Stimulated activated CD4-positive, alpha-beta T cell treated with anti-CD3 and anti-CD28 coated beads, TNF-alpha, amount 100 ng/mL, for 4 hours (primary cell): ENCODE data around the gene SLC44A2.

Experiments
- DNase-seq, 3 experiments: peaks; one replicate each; pipeline ENCODE4 v3.0.0-alpha.2; 2020; ENCODE audit warnings: low read depth in 3 of 3

The SLC44A2 gene

DNA sequence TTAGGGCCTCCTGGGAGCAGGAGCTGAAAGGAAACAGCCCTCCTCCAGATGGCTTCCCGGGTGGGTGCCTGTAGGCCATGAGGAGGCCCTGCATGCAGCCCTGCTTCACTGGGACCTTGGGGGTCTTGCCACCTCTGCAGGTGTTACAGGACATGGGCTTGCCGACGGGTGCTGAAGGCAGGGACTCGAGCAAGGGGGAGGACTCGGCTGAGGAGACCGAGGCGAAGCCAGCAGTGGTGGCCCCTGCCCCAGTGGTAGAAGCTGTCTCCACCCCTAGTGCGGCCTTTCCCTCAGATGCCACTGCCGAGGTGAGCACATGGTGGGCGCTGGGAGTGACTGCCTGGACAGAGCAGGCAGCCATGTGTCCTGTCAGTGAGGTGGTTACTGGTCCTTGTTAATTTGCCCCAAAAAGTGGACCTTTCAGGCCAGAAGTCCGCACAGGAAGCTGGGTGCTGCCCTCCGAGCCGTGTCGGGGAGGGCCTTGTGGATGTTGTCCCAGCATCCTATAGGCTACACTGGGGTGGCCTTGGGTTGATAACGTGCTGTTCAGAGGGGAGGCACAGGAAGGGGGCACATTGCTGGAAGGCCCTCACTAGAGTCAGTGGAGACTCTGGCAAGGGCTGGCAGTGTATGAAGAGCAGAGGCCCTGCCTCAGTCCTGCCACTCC is 57.2 kb downstream of the SLC44A2 start:
- no peak for DNase-seq

DNA sequence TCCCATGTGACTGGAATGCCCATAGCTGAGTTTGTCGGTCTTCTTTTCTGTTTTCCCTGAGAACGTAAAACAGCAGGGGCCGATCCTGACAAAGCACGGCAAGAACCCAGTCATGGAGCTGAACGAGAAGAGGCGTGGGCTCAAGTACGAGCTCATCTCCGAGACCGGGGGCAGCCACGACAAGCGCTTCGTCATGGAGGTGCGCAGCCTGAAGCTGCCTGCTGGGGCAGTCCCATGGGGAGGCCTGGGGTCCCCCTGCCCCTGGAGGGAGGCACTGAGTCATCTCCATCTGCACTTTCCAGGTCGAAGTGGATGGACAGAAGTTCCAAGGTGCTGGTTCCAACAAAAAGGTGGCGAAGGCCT is 57.7 kb downstream of the SLC44A2 start:
- no peak for DNase-seq

DNA sequence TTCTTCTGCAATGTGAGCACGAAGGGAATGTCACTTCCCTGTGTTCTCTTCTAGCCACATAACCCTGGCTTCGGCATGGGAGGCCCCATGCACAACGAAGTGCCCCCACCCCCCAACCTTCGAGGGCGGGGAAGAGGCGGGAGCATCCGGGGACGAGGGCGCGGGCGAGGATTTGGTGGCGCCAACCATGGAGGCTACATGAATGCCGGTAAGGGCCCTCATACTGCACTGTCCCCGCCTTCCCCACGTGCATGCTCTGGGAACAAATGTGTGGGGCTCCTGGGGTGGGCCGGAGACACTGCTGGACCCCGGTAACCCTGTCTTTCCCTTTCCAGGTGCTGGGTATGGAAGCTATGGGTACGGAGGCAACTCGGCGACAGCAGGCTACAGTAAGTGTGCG is 58.2 kb downstream of the SLC44A2 start:
- no peak for DNase-seq

DNA sequence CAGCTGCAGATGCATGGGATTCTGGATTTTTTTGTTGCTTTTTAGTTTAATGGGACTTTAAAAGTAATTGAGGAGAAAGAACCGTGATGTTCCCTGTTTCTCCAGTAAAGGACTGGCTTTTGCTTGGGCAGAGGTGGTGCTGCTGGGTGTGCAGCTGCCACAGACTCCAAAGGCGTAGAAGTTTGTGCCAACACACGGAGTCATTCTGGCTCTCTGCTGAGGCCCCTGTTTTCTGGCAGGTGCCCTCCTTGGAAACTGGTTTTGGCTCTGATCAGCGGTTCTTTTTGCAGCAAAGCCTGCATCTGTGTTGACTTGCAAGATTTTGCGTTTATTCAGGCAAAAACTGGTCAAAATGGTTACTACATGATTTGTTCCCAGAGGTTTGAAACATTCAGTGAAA is 59.9 kb downstream of the SLC44A2 start:
- no peak for DNase-seq

DNA sequence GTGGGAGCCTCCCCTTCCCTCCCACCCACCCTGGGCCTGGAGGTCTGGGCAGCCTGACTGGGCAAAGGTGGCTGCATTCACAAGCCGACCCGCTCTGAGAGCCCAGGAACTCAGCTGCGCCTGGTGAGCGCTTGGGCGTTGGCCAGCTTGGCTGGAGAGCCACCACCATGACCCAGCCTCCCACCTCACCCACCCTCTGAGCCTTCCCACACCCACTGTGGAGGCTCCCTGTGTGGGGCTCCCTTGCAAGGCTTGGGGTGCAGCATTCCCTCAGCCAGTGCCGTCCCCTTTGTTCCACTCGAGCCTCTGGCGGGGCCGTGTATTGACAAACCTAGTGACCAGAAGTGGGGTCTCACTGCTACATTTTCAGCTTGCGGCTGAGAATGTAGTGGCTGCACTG is 60.8 kb downstream of the SLC44A2 start:
- no peak for DNase-seq

DNA sequence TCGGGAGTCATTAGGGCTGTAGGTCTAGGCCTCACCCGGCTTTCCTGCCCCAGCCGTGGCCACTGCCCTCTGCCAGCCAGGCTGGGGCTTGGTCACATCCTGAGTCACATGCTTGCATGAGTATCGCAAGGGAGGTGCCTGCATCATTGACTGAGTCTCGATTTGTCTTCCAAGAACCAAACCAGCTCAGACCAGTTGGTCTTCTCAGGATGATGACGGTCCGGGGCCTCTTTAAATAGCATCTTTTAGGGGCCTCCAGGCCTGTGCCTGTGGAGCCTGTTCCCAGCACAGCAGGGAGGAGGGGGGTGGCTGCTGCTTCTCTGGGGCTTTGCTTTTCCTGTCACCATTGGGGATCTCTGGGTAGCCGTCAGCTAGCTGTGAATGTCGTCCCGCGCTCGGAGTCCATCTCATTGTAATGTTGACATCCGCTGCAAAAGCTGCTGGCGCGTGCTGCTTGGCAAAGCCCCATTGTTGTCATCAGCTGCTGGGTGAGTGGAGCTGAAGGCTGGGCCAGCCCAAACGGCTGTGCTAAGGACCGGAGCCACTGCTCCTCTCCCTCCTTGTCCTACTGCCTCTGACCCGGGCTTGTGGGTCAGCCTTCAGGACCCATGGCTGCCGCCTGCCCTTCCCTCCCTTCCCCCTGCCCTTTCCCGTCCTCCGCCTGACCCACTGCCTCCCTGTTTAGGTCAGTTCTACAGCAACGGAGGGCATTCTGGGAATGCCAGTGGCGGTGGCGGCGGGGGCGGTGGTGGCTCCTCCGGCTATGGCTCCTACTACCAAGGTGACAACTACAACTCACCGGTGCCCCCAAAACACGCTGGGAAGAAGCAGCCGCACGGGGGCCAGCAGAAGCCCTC is 61.5 kb downstream of the SLC44A2 start:
- DNase-seq, result no peak

DNA sequence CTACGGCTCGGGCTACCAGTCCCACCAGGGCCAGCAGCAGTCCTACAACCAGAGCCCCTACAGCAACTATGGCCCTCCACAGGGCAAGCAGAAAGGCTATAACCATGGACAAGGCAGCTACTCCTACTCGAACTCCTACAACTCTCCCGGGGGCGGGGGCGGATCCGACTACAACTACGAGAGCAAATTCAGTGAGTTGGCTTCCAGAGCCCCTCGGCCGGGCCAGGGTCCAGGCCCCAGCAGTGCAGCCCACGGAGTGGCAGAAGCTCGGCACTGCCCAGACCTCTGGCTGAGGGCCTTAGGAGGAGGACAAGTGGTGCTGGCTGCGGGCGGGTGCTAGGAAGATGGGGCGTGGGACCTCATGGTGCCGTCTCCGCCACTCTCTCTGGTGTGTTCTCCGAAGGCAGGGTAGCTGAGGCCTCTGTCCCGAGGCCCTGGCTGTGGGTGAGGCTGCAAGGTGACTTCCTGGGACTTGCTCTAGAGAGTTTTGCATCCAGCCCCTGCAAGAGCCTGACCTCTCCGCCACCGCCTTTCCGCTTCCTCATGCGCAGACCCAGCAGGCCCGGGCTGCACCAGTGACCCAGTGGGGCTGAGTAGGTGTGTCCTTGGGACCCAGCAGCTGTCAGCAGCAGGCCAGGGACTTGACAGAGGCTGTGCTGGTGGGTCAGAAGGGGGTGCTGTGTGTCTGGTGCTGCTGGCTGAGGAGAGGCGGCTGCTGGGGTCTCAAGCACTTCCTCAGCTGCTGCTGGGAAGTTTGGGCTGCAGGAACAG is 62.4 kb downstream of the SLC44A2 start:
- DNase-seq, result no peak

DNA sequence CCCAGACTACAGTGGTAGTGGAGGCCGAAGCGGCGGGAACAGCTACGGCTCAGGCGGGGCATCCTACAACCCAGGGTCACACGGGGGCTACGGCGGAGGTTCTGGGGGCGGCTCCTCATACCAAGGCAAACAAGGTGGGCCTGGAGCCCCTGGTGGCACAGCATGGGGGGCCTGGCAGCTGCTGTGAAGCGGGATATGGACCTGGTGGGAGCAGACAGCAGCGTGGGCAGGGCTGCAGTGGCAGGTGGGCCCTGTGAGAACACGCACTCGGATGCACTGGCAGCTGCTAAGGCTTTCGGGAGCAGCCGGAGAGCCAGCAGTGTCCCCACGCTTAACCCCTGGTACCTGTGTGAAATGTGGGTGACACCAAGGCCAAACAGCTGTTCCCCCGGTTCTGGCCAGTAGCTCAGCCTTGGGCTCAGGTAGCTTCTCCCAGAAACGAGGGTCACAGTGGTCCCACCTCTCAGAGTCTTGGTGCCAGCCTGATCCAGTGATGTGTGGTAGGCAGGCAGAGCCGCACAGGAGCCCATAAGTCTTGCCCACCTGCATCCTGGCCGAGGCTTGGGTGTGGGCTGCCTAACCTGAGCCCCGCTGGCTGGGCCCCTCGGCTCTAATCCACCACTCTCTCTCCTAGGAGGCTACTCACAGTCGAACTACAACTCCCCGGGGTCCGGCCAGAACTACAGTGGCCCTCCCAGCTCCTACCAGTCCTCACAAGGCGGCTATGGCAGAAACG is 63.4 kb downstream of the SLC44A2 start:
- DNase-seq, result no peak

DNA sequence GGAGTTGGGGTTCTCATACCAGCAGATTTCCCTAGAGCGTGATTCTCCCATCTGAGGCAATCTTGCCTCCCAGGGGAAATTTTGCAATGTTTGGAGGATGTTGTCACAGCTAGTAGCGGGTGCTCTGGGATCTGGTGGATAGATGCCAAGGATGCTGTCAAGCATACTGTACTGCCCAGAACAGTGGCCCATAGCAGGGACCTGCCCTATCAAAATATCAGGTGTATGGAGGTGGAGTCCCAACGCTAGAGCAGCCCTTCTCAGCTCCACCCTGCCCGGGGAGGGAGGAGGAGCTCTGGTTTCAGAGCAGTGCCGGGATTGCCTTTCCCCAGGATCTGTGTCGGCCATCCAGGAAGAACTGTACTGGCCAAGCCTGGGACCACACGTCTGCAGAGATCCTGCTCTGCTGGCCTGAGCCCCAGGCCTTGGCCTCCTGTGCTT is 65.0 kb downstream of the SLC44A2 start:
- no peak for DNase-seq

DNA sequence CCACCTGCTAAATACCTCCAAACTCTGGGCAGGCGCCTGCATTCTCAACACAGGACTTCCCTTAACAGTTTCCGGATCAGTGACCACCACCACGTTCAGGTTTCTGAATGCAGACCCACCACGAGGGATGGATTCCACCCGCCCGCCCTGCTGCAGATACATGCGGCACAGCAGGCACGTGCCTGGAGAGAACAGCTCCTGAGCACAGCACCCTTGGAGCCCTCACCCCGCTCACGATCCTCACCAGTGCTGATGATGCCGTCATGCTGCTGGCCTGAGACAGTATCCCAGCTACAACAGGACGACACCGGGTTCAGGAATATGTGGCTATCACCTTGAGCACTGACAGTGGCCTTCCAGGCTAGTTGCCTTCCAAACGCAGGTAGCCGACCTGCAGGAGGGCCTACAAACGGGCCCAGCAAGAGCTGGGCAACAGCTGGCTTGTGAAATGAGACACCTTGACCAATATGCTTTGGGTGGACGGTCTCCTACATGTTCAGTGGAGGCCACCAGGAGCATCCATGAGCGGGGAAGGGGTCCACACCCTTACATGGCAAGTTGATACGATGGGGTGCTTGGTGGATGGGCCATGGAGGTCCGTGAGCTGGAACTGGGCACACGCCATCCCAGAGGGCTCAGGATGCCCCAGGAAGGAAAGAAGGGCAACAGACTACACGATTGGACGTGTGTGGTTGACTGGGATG is 66.0 kb downstream of the SLC44A2 start:
- DNase-seq, result no peak

DNA sequence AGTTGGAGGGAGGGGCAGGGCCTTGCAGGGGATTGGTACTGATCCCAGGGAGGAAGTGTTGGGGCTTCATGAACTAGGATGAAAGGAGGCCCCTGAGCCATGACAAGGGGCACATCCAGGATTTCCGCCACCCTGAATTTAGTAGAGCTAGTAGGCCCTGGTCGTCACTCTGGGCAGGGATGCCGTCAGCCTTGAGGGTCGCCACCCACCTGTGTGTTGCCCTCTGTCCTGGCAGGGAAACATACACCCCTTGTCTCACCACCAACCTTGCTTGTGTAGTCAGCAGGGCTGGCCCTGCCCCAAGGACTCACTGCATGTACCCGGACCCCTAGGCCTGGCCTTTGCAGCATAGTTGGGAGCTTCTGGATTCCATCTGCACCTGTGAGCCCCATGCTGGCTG is 66.5 kb downstream of the SLC44A2 start:
- DNase-seq, result no peak

DNA sequence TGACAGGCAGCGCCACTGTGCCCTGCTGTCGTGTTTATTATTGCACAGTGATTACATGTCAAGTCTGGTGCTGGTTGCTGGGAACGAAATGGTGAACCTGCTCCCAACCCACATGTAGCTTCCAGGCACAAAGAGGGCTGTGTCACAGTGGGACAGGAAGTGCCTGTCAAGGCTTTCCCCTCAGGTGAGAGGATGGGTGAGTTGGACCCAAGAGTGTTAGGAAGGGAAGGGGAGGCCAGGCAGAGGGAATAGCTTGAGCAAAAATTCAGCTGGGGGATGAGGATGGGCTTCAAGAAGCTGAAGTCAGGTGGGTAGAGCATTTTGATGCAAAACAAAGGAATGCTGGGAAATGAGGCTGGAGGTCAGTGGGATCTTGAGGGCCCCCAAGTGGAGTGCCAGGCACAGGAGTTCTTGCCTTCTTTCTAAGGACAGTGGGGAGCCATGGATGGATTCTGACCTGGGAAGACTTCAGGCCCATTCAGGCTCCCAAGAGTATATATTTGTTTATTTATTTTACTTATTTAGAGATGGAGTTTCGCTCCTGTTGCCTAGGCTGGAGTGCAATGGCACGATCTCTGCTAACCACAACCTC is 67.4 kb downstream of the SLC44A2 start:
- no peak for DNase-seq
